Measurements from ENCODE around the gene SLC29A1. TPM values are rescaled to one million over a fixed set of nuclear protein-coding genes. Genes with fewer than 3 reads are reported as not detected.

Gene SLC29A1
- total and polyA plus RNA-seq, 9 of the 15 experiments (the other 6 are each of a cell fraction or from before 2014, with no cell fraction given), result 18.9 to 170 (median 57.7) TPM

GRCh38 chr6:44275749-44276648, 52.6 kb downstream of the SLC29A1 start (continued):
- TF ChIP-seq NCOR1 (IDR thresholded peaks at IDR 0.05) (no peak), POLR2G (IDR thresholded peaks at IDR 0.05; ENCODE audit: low read depth, low read length) (no peak), KLF10 (CRISPR knock-in tag; IDR thresholded peaks at IDR 0.05) (no peak), SMAD4 (CRISPR knock-in tag; conservative IDR thresholded peaks at IDR 0.05) (no peak), NRF1 (conservative IDR thresholded peaks at IDR 0.05 in 1 of 2, IDR thresholded peaks at IDR 0.05 in 1 of 2) (peak; percentile 30 to 67; a peak in 2 of 4 replicates), EWSR1 (IDR thresholded peaks at IDR 0.05; ENCODE audit: borderline replicate concordance, low read depth, partially characterized antibody) (no peak), YBX1 (IDR thresholded peaks at IDR 0.05) (no peak), RFX1 (IDR thresholded peaks at IDR 0.05) (no peak), U2AF2 (optimal IDR thresholded peaks at IDR 0.05; ENCODE audit: low read depth, low read length) (no peak), NR2C1 (IDR thresholded peaks at IDR 0.05) (no peak), NR2C1 (tag; IDR thresholded peaks at IDR 0.05) (no peak), FOXA3 (CRISPR knock-in tag; conservative IDR thresholded peaks at IDR 0.05 in 1 of 2, IDR thresholded peaks at IDR 0.05 in 1 of 2) (no peak), ZNF224 (CRISPR knock-in tag; IDR thresholded peaks at IDR 0.05) (no peak), YY1 (IDR thresholded peaks at IDR 0.05; ENCODE audit: borderline replicate concordance in 1 of 3, control insufficient read depth in 1 of 3, extremely low read depth in 1 of 3, insufficient read depth in 3 of 3, insufficient read length in 1 of 3, insufficient replicate concordance in 2 of 3, low read depth in 1 of 3, low read length in 2 of 3) (no peak), KLF1 (tag; IDR thresholded peaks at IDR 0.05) (no peak), MIER1 (IDR thresholded peaks at IDR 0.05; ENCODE audit: low read depth) (no peak), NUFIP1 (IDR thresholded peaks at IDR 0.05; ENCODE audit: partially characterized antibody) (no peak), GABPB2 (CRISPR knock-in tag; conservative IDR thresholded peaks at IDR 0.05) (no peak)
- TF ChIP-seq, protein P1, sequence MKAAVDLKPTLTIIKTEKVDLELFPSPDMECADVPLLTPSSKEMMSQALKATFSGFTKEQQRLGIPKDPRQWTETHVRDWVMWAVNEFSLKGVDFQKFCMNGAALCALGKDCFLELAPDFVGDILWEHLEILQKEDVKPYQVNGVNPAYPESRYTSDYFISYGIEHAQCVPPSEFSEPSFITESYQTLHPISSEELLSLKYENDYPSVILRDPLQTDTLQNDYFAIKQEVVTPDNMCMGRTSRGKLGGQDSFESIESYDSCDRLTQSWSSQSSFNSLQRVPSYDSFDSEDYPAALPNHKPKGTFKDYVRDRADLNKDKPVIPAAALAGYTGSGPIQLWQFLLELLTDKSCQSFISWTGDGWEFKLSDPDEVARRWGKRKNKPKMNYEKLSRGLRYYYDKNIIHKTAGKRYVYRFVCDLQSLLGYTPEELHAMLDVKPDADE (conservative IDR thresholded peaks at IDR 0.05; ENCODE audit: control insufficient read depth, low read depth, low read length), result 0 out of 2 replicates have a peak, but pooled peaks have one; percentile 14
- TF ChIP-seq, protein P2, sequence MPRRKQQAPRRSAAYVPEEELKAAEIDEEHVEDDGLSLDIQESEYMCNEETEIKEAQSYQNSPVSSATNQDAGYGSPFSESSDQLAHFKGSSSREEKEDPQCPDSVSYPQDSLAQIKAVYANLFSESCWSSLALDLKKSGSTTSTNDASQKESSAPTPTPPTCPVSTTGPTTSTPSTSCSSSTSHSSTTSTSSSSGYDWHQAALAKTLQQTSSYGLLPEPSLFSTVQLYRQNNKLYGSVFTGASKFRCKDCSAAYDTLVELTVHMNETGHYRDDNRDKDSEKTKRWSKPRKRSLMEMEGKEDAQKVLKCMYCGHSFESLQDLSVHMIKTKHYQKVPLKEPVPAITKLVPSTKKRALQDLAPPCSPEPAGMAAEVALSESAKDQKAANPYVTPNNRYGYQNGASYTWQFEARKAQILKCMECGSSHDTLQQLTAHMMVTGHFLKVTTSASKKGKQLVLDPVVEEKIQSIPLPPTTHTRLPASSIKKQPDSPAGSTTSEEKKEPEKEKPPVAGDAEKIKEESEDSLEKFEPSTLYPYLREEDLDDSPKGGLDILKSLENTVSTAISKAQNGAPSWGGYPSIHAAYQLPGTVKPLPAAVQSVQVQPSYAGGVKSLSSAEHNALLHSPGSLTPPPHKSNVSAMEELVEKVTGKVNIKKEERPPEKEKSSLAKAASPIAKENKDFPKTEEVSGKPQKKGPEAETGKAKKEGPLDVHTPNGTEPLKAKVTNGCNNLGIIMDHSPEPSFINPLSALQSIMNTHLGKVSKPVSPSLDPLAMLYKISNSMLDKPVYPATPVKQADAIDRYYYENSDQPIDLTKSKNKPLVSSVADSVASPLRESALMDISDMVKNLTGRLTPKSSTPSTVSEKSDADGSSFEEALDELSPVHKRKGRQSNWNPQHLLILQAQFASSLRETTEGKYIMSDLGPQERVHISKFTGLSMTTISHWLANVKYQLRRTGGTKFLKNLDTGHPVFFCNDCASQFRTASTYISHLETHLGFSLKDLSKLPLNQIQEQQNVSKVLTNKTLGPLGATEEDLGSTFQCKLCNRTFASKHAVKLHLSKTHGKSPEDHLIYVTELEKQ (CRISPR knock-in tag; IDR thresholded peaks at IDR 0.05), result no peak
